Activated CD4-positive, alpha-beta memory T cell treated with anti-CD3 and anti-CD28 coated beads, Interleukin-2, amount 10 ng/mL, durations not matched to agents 7 days and 5 days (primary cell): ENCODE results near the gene TADA2B. TPM values are rescaled to one million over a fixed set of nuclear protein-coding genes. Genes with fewer than 3 reads are reported as not detected.
A peak's percentile ranks its signal among the peaks of the same experiment; 100 is the strongest.

Source experiments
- CTCF ChIA-PET: fragments of 350-600 bp; sonication (Branson Sonifier 250); formaldehyde crosslinking; loops from one replicate; lab custom pipeline; 2021; ENCODE audit warnings: antibody characterized with exemption, inconsistent platforms; lab: Charles Lee
- POLR2A ChIA-PET: fragments of 350-600 bp; sonication (Branson Sonifier 250); formaldehyde crosslinking; loops from one replicate; lab custom pipeline; 2021; ENCODE audit warnings: antibody characterized with exemption; lab: Charles Lee
- DNase-seq: peaks from one replicate; pipeline ENCODE4 v3.0.0-alpha.2; 2020
- H3K27ac Mint-ChIP-seq: one replicate; pipeline ENCODE4 v1.8.0; 2021; ENCODE audit warnings: mild to moderate bottlenecking, mixed read lengths
- H3K27me3 Mint-ChIP-seq: one replicate; pipeline ENCODE4 v1.8.0; 2021; ENCODE audit warnings: mixed read lengths
- H3K36me3 Mint-ChIP-seq: one replicate; pipeline ENCODE4 v1.8.0; 2021; ENCODE audit warnings: low read depth, mixed read lengths
- H3K4me1 Mint-ChIP-seq: one replicate; pipeline ENCODE4 v1.8.0; 2021; ENCODE audit warnings: mixed read lengths
- H3K4me3 Mint-ChIP-seq: one replicate; pipeline ENCODE4 v1.8.0; 2021; ENCODE audit warnings: mild to moderate bottlenecking, mixed read lengths
- H3K9me3 Mint-ChIP-seq: one replicate; pipeline ENCODE4 v1.8.0; 2021; ENCODE audit warnings: mixed read lengths
- total RNA-seq, 2 experiments: library from RNA; stranded (reverse); gene quantifications; one replicate each; pipeline ENCODE4 v1.2.3, GENCODE V29; 2021

TADA2B gene
- total RNA-seq, 2 experiments from 2014 or later, result 26.6 to 27.3 TPM

DNA sequence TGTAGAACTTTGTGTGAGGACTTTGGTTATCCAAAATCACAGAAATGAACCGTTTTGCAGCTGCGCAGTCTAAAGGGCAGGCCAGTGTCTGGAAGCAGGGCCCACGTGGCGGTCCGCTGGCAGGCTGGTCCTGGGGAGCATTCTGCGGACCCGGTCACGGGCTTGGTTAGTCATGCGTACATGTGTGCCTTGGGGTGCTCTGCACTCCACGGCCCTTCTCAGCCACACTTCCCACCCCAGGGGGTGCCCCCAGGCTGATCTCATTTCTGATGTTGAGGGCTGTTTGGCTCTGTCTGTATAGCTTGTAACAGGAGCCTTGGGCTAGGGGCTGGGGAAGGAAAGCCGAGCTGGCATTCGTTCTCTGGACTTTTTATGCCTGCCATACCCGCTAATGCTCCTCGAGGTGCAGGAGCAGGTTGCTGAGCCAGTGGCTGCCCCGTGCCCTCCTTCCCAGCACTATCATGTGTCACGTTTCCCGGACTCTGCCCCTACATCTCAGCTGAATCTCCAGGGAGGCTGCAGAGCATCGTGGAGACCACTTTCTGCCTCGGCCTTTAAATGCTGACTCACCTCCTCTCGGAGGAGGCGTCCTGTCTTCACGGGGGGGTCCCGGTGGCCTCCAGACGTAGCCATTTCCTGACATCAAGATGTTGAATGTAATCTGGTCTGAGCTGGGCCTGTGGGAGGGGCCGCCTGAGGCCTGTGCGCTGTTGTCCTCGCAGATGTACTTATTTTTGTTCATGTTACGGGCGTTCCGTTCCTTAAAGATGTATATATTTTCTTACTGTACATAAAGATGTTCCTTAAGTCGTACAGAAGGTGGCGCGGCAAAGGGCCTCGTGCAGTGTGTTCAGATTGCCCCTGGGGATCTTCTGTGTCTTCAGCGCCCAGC is 11.4 kb upstream of the TADA2B start:
- Mint-ChIP-seq H3K27me3 (no peaks in the 10 kb centered on the region), H3K27ac (no peak overlapping the region), H3K9me3 (no peaks in the 10 kb centered on the region), H3K36me3 (peaks cover 45% of the 10 kb centered on the region), H3K4me3 (no peak overlapping the region), H3K4me1 (peaks cover 10% of the 10 kb centered on the region)
- CTCF ChIA-PET, result no interaction called here
- POLR2A ChIA-PET, result interaction anchor here (2.2 kb wide), 1 partner anchor 36 kb away, joined by 9 read pairs; the partner anchor contains the start of gene GRPEL1
- DNase-seq, result no peak

GRCh38 chr4:7032596-7032995 is 10.6 kb upstream of the TADA2B start:
- H3K4me1 Mint-ChIP-seq, result peaks cover 10% of the 10 kb centered on the region
- no peaks in the 10 kb centered on the region for H3K9me3 Mint-ChIP-seq
- ChIA-PET CTCF (no interaction called here), POLR2A (no interaction called here)
- DNase-seq, result no peak
- no peak overlapping the region for H3K27ac Mint-ChIP-seq
- H3K4me3 Mint-ChIP-seq, result no peak overlapping the region
- peaks cover 39% of the 10 kb centered on the region for H3K36me3 Mint-ChIP-seq
- H3K27me3 Mint-ChIP-seq, result no peaks in the 10 kb centered on the region

DNA sequence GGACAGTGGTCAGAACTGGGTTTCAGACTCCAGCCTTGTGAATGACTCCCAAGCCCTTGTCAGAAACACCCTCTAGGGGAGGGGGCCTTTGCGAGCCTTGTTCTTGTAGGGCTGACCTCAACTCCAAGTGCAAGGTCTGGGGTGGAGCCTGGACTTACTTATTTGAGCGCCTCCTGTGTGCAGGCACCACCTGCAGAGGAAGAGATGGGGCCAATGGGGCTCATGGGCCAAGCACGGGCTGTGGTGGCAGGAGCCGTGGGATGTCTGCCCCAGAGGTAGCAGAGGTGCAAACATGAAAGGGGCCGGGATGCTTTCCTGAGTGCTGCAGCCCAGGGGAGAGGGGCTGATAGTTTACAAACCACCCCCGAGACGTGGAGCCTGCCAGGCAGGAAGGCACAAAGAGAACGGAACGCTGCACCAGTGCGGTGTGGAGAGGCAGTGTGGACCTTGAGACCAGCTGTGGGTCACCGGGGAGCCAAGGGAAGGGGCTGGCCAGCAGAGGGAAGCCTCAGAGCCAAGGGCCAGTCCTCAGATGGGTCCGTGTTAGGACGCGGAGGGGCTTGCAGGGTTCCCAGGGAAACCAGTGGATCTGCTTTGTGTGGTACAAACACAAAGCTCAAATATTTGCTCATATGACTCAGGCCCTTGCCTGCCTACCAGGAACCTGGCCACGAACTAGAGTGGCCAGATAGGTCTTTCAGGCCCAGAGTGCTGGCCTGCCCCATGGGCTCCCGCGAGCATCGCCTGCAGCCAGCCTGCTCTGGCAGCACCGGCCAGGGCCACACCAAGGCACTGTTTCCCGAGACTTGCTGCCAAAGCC is 8.7 kb upstream of the TADA2B start:
- Mint-ChIP-seq H3K9me3 (no peaks in the 10 kb centered on the region), H3K4me3 (no peak overlapping the region), H3K36me3 (peaks cover 29% of the 10 kb centered on the region), H3K27ac (no peak overlapping the region), H3K27me3 (no peaks in the 10 kb centered on the region), H3K4me1 (no peaks in the 10 kb centered on the region)
- ChIA-PET POLR2A (no interaction called here), CTCF (interaction anchor here (1.6 kb wide), 1 partner anchor 9 kb away, joined by 5 read pairs; the partner anchor contains the start of gene TADA2B)
- DNase-seq, result no peak

DNA sequence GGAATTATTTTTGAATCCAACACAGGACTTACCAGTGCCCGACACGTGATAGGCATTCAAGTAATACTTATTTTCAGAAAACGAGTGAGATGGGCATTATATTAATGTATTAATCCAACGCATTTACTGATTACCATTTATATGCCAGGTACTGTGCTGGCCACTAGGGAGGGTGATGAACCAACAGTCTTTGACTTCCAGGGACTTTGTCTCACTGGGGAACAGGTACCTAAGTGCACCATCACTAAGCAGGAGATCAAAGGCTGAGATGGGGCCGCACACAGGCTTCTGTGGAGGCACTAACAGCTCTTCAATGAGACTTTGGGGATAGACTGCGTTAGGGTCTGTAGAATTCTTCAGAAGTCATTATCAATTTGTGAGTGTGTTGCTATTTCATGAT is 5.7 kb upstream of the TADA2B start:
- no peak overlapping the region for H3K4me3 Mint-ChIP-seq
- H3K4me1 Mint-ChIP-seq, result peaks cover 10% of the 10 kb centered on the region
- no peaks in the 10 kb centered on the region for H3K9me3 Mint-ChIP-seq
- peaks cover 8% of the 10 kb centered on the region for H3K27me3 Mint-ChIP-seq
- ChIA-PET POLR2A (no interaction called here), CTCF (interaction anchor here (0.9 kb wide), 1 partner anchor 33 kb away, joined by 3 read pairs; no protein-coding TSS in a partner anchor)
- H3K36me3 Mint-ChIP-seq, result peaks cover 3% of the 10 kb centered on the region
- no peak overlapping the region for H3K27ac Mint-ChIP-seq
- no peak for DNase-seq

- Mint-ChIP-seq H3K27ac (no peak overlapping the region), H3K4me1 (peaks cover 32% of the 10 kb centered on the region), H3K4me3 (peak overlapping the region; percentile 24), H3K9me3 (no peaks in the 10 kb centered on the region), H3K36me3 (peaks cover 13% of the 10 kb centered on the region), H3K27me3 (peaks cover 10% of the 10 kb centered on the region)
- DNase-seq, result no peak
- POLR2A ChIA-PET, result interaction anchor here (0.9 to 11.9 kb wide), 4 partner anchors 27 to 257 kb away, joined by 3 to 187 read pairs (median 3); partner anchors contain the start of gene GRPEL1
- CTCF ChIA-PET, result interaction anchor here (1.4 to 7.0 kb wide), 4 partner anchors 12 to 54 kb away, joined by 3 to 127 read pairs (median 12); partner anchors contain the start of gene GRPEL1
Observed at GRCh38 chr4:7040765-7041164, 2.4 kb upstream of the TADA2B start.

DNA sequence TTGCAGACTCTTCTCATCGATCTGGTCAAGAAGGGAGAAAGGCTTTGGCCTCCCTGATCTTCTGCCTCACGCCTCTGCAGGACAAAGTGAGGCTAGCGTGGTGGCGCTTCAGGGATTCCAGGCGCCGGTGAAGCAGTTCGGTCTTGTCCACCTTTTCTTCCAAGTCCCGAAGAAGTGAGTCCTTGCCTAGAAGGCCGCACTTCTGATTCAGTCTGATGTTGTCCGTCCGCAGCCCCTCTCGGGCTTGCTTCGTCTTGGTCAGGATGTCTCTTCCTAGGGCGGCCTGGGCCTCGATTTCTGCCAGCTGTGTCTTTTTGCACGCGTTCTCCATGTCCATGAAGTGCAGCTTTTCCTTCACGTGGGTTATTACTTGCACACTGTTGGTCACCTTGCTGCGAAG is 1.9 kb upstream of the TADA2B start:
- H3K4me3 Mint-ChIP-seq, result peak overlapping the region; percentile 2
- no peak overlapping the region for H3K27ac Mint-ChIP-seq
- ChIA-PET POLR2A (interaction anchor here (0.7 to 11.9 kb wide), 6 partner anchors 17 to 257 kb away, joined by 3 to 187 read pairs (median 4); partner anchors contain the start of gene GRPEL1), CTCF (interaction anchor here (1.1 to 7.0 kb wide), 6 partner anchors 12 to 321 kb away, joined by 3 to 127 read pairs (median 4); partner anchors contain the start of gene GRPEL1)
- H3K9me3 Mint-ChIP-seq, result no peaks in the 10 kb centered on the region
- peaks cover 36% of the 10 kb centered on the region for H3K4me1 Mint-ChIP-seq
- DNase-seq, result no peak
- H3K36me3 Mint-ChIP-seq, result peaks cover 13% of the 10 kb centered on the region
- peaks cover 10% of the 10 kb centered on the region for H3K27me3 Mint-ChIP-seq

DNA sequence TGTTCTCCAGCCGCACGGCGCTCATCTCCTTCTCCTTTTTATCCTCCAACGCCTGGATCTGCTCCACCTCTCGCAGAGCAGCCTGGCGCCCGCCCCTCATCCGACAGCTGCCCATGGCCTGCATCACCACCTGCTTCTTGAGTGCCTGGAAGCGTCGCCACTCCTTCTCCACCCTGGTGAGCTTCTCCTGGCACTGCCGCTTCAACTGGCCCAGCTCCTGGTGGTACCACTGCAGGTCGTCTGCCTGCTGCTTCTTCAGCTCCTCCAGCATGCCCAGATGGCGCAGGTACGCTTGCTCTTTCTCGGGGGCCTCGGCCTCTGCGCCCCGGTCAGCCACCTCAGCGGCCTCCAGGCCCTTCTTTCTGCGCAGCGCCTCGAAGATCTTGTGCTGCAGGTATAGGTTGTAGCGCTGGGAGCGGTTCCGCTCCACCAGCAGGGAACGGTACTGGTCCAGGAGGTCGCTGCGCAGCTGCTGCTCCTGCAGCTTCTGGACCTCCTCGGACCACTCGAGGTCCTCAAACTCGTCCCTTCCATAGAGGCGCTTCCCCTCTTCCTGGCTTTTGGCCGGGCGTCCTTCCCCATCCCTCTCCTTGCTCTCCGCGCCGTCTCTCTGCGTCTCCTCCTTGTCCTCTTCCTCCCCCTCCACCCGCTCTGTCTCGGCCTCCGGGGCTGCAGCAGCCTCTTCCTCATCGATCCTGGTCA is 1.2 kb upstream of the TADA2B start:
- Mint-ChIP-seq H3K36me3 (peaks cover 19% of the 10 kb centered on the region), H3K4me1 (peaks cover 43% of the 10 kb centered on the region), H3K27me3 (peaks cover 10% of the 10 kb centered on the region), H3K9me3 (no peaks in the 10 kb centered on the region), H3K27ac (peak overlapping the region; percentile 35), H3K4me3 (peak overlapping the region; percentile 72)
- CTCF ChIA-PET, result interaction anchor here (0.7 to 7.0 kb wide), 20 partner anchors 13 to 324 kb away, joined by 3 to 127 read pairs (median 6); partner anchors contain the start of genes GRPEL1 and TBC1D14
- POLR2A ChIA-PET, result interaction anchor here (0.7 to 11.9 kb wide), 12 partner anchors 17 to 401 kb away, joined by 3 to 187 read pairs (median 8); partner anchors contain the start of genes GRPEL1, MRFAP1 and TBC1D14
- DNase-seq, result no peak

- Mint-ChIP-seq H3K27me3 (peaks cover 10% of the 10 kb centered on the region), H3K36me3 (peaks cover 22% of the 10 kb centered on the region), H3K4me3 (peak overlapping the region; percentile 94), H3K27ac (peak overlapping the region; percentile 78), H3K9me3 (no peaks in the 10 kb centered on the region), H3K4me1 (peaks cover 50% of the 10 kb centered on the region)
- ChIA-PET CTCF (interaction anchor here (0.6 to 7.0 kb wide), 31 partner anchors 8 to 325 kb away, joined by 3 to 127 read pairs (median 4); partner anchors contain the start of genes GRPEL1 and TBC1D14), POLR2A (interaction anchor here (0.8 to 11.9 kb wide), 16 partner anchors 11 to 402 kb away, joined by 3 to 187 read pairs (median 8); partner anchors contain the start of genes GRPEL1, MRFAP1 and TBC1D14)
- peak; percentile 96 for DNase-seq
Observed at GRCh38 chr4:7042503-7043283, 479 bp upstream of the TADA2B start.

GRCh38 chr4:7044137-7044930 is 1.2 kb downstream of the TADA2B start:
- ChIA-PET POLR2A (interaction anchor here (0.6 to 11.9 kb wide), 18 partner anchors 10 to 404 kb away, joined by 3 to 187 read pairs (median 7); partner anchors contain the start of genes GRPEL1, MRFAP1 and TBC1D14), CTCF (interaction anchor here (0.8 to 7.0 kb wide), 13 partner anchors 9 to 326 kb away, joined by 3 to 127 read pairs (median 5); partner anchors contain the start of genes GRPEL1 and TBC1D14)
- H3K36me3 Mint-ChIP-seq, result peaks cover 26% of the 10 kb centered on the region
- DNase-seq, result no peak
- peaks cover 10% of the 10 kb centered on the region for H3K27me3 Mint-ChIP-seq
- peak overlapping the region; percentile 77 for H3K27ac Mint-ChIP-seq
- H3K4me3 Mint-ChIP-seq, result peak overlapping the region; percentile 90
- H3K9me3 Mint-ChIP-seq, result no peaks in the 10 kb centered on the region
- peaks cover 55% of the 10 kb centered on the region for H3K4me1 Mint-ChIP-seq

DNA sequence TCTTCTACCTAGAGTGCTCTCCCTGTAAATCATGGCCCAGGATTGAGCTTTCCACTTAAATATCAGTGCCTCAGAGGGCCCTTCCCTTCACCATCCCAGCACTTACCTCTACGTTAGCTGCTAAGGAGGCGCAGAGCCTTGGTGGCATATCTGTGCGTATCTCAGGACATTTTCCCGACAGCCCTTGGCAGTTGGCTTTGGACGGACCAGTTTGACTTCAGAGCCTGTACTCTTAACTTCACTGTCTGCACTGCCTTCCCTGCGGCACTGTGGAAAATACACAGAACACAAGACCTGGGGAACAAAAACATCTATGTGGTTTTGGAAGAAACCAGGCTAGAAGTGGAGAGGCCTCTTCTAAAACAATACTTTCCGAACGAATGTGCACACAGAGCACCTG is 2.4 kb downstream of the TADA2B start:
- peaks cover 57% of the 10 kb centered on the region for H3K4me1 Mint-ChIP-seq
- H3K27me3 Mint-ChIP-seq, result peaks cover 10% of the 10 kb centered on the region
- ChIA-PET POLR2A (interaction anchor here (0.6 to 11.9 kb wide), 8 partner anchors 9 to 405 kb away, joined by 3 to 187 read pairs (median 8); partner anchors contain the start of genes GRPEL1 and MRFAP1), CTCF (interaction anchor here (0.7 to 7.0 kb wide), 5 partner anchors 13 to 71 kb away, joined by 3 to 127 read pairs (median 4); partner anchors contain the start of gene GRPEL1)
- no peak for DNase-seq
- no peaks in the 10 kb centered on the region for H3K9me3 Mint-ChIP-seq
- H3K27ac Mint-ChIP-seq, result peak overlapping the region; percentile 19
- peaks cover 26% of the 10 kb centered on the region for H3K36me3 Mint-ChIP-seq
- peak overlapping the region; percentile 31 for H3K4me3 Mint-ChIP-seq
